Kidney (tissue), 14 donors: ENCODE data around the gene ZDHHC12. TPM values are rescaled to one million over a fixed set of nuclear protein-coding genes. Genes with fewer than 3 reads are reported as not detected.
"Not testable (repeated sequence)": the region's sequence is repeated elsewhere in the genome, so short reads cannot be mapped to it uniquely, and the experiment has no call there.

Source experiments
- DNase-seq, 5 donors: peaks; one replicate each; pipeline ENCODE4 v3.0.0-alpha.2; 2013 to 2020
- FAIRE-seq: peaks from 2 replicates; lab custom pipeline; 2012; peaks lifted over from hg19 to GRCh38; lab: Jason Lieb, UNC
- H3K27ac ChIP-seq, 2 donors: one replicate each; pipeline ENCODE4 v1.7.0; 2013; ENCODE audit warnings: low read depth in 2 of 2, low read length in 2 of 2, inconsistent platforms in 1 of 2
- H3K27me3 ChIP-seq: one replicate; pipeline ENCODE4 v1.7.1; 2013; ENCODE audit warnings: low read length, inconsistent platforms; ENCODE audit not compliant: control insufficient read depth, insufficient read depth
- H3K36me3 ChIP-seq, 3 donors: one replicate each; pipeline versions ENCODE4 v1.7.0 to v1.7.1; 2013; ENCODE audit warnings: low read length in 3 of 3, control low read depth in 1 of 3, inconsistent platforms in 1 of 3; ENCODE audit not compliant: insufficient read depth in 3 of 3, control insufficient read depth in 2 of 3
- H3K4me1 ChIP-seq, 3 donors: one replicate each; pipeline versions ENCODE4 v1.7.0 to v1.7.1; 2013; ENCODE audit warnings: low read length in 3 of 3, inconsistent platforms in 1 of 3, low read depth in 1 of 3; ENCODE audit not compliant: control insufficient read depth in 2 of 3, insufficient read depth in 2 of 3
- H3K4me3 ChIP-seq, 3 donors: one replicate each; pipeline versions ENCODE4 v1.7.0 to v1.8.1; 2013; ENCODE audit warnings: low read length in 3 of 3, control low read depth in 1 of 3, inconsistent platforms in 1 of 3
- H3K9ac ChIP-seq, 3 donors: one replicate each; pipeline versions ENCODE4 v1.7.0 to v1.7.1; 2013; ENCODE audit warnings: low read length in 3 of 3, control low read depth in 1 of 3, inconsistent platforms in 1 of 3
- H3K9me3 ChIP-seq, 3 donors: one replicate each; pipeline versions ENCODE4 v1.7.0 to v1.7.1; 2013; ENCODE audit warnings: low read length in 3 of 3, control low read depth in 1 of 3, inconsistent platforms in 1 of 3; ENCODE audit not compliant: control insufficient read depth in 2 of 3, insufficient read depth in 1 of 3
- intact Hi-C: fragments of 100-400 bp; cut with DNase I; formaldehyde crosslinking; loops from one replicate; pipeline ENCODE4 v1.11.1; 2022
- polyA plus RNA-seq: library from polyadenylated mRNA; stranded (reverse); fragments of 350-450 nt; fragmentation: Illumina TruSeq; extraction: RNeasy Lipid Tissue Mini Kit (QIAGEN cat#74804); gene quantifications from one replicate; pipeline ENCODE4 v1.2.3, GENCODE V29; 2014; ENCODE audit warnings: low read depth, low replicate concordance; ENCODE audit not compliant: insufficient read depth
- total RNA-seq: library from RNA; stranded (reverse); fragmentation: NEBNext Ultra II Directional; extraction: Animal tissue kit (Norgen Biotek cat#: 25700); gene quantifications from one replicate; pipeline ENCODE4 v1.2.1, GENCODE V29; 2021
- TF ChIP-seq, protein P1 (sequence below): IDR thresholded peaks from 3 replicates; pipeline ENCODE4 v1.5.1; 2012; ENCODE audit warnings: mild to moderate bottlenecking, moderate library complexity, borderline replicate concordance; ENCODE audit not compliant: insufficient read depth; ENCODE audit errors: extremely low read depth
- donor health status: control.
- donor health status: control.
- donor health status: control.
- donor health status: control.
- donor health status: control.
- donor health status: DM: yes; HTN: yes; CAD: no.
- donor health status: Normal renal cell carcinoma (clear cell type).

The ZDHHC12 gene
- total and polyA plus RNA-seq, 2 donors from 2014 or later = 39.9 to 54.7 TPM

DNA sequence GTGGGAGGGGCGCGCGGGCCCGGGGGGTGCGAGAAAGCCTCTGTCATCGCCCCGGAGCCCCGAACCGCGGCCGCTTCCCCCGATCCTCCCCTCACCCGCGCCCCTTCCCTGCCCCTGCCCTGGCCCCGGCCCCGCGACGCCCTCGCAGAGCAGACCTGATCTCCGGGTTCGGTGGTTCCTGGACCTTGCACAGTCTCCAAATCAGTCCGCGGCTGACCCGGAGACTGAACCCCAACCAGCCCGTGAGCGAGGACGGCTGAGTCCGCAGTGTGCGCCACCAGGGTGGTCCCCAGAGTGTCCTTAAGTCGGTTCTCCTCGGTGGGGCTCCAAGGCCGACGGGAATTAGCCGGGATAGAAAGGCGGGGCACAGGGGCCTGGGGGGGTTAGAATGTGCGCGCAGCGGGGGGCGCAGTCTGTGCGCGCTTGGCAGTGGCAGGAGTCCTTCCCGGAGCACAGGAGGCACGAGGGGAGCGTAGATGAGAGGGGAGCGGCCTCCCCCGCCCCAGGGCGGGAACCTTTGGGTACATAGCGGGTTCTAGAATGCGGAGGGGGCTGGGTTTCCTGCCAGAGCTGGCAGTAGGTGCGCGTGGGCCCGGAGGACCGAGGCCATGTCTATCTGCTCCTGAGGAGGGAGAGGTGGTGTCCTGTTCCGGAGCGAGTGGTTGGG, 20.8 kb downstream of the ZDHHC12 start:
- intact Hi-C loops = no loop called here
- peaks cover 0 to 3% (median 0%) of the 10 kb centered on the region in 3 donors for H3K4me1 ChIP-seq
- DNase-seq (peak in 4 of 5 donors; percentile 46 to 84 (median 67)), FAIRE-seq (no peak)
- TF ChIP-seq, protein P1, sequence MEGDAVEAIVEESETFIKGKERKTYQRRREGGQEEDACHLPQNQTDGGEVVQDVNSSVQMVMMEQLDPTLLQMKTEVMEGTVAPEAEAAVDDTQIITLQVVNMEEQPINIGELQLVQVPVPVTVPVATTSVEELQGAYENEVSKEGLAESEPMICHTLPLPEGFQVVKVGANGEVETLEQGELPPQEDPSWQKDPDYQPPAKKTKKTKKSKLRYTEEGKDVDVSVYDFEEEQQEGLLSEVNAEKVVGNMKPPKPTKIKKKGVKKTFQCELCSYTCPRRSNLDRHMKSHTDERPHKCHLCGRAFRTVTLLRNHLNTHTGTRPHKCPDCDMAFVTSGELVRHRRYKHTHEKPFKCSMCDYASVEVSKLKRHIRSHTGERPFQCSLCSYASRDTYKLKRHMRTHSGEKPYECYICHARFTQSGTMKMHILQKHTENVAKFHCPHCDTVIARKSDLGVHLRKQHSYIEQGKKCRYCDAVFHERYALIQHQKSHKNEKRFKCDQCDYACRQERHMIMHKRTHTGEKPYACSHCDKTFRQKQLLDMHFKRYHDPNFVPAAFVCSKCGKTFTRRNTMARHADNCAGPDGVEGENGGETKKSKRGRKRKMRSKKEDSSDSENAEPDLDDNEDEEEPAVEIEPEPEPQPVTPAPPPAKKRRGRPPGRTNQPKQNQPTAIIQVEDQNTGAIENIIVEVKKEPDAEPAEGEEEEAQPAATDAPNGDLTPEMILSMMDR = no peak
- peak overlapping the region in 1 of 3 donors; percentile 51 for H3K9ac ChIP-seq
- H3K9me3 ChIP-seq = no peaks in the 10 kb centered on the region
- H3K36me3 ChIP-seq = no peaks in the 10 kb centered on the region
- H3K27me3 ChIP-seq = no peaks in the 10 kb centered on the region
- peak overlapping the region in 2 of 3 donors; percentile 48 to 59 for H3K4me3 ChIP-seq
- peak overlapping the region; percentile 30 to 74 for H3K27ac ChIP-seq

DNA sequence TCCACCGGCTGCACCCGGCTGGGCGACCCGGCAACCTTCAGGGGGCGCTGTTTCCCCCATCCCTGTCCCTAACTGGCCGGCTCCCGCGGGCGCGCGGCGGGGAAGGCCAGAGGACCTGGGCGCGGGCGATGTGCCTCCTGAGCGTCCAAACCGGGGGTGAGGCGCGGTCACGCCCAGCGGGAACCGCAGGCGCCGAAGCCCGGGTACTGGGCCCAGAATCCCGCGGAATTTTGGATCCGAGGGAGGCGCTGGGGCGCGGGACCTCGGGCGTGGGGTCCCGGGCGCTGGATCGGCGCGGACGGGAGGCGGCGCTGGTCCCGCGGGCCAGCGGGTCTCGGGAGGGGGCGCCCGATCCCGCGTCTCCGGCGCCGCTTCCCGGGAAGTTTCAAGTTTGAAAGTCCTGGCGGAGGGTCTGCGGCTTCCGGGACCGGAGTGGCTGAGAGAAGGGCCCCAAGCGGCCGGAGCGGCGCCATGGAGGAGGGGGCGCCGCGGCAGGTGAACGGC, 21.4 kb downstream of the ZDHHC12 start, which contains the start of gene PKN3:
Gene PKN3, plus strand, starts transcription at position 59 of the 504 bp plus-strand sequence. Its CDS starts 413 bp downstream, at position 472.
- Histone ChIP-seq H3K27me3 (no peaks in the 10 kb centered on the region), H3K4me3 (peak within 1 kb of the TSS in 2 of 3 donors; percentile 48 to 59), H3K36me3 (no peaks in the 10 kb centered on the region), H3K27ac (peak within 1 kb of the TSS; percentile 30 to 74), H3K9ac (peak within 1 kb of the TSS in 2 of 3 donors; percentile 48 to 51), H3K4me1 (peaks cover 0 to 3% (median 0%) of the 10 kb centered on the region in 3 donors), H3K9me3 (no peaks in the 10 kb centered on the region)
- intact Hi-C loops = no loop called here
- FAIRE-seq (no peak), DNase-seq (peak; percentile 92 to 95 (median 93))
- TF ChIP-seq, protein P1 = peak; percentile 75

DNA sequence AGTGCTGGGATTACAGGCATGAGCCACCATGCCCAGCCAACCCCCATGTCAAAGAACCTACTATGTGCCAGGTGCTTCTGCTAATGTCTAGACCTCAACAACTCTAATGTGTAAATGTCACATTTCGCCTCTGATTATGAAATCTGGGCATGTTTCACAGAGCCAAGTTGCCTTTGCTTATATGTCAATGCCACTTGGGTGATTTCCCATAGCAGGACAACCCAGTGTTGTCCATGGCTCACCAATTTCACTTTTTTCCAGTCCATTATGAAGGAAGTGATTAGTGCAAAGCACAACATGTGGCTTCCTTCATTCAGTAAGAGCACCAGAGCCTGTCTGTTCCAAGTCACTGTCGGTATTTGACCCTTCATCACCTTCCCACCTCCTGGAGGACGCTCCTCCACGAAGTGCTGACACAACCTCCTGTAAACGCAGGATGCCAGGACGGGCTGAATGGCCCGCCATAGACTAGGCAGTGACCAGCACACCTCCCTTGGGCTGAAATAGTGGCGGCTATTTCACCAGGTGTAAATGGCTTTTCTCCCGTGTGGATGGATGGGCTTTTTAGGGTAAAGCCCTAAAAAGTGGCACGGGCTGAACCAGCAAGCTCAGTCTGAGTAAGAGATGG, 22.6 kb downstream of the ZDHHC12 start:
- FAIRE-seq (no peak), DNase-seq (peak in 3 of 5 donors; percentile 25 to 50 (median 39))
- TF ChIP-seq, protein P1 = no peak
- H3K4me1 ChIP-seq = peaks cover 0 to 3% (median 0%) of the 10 kb centered on the region in 3 donors
- H3K9me3 ChIP-seq = no peaks in the 10 kb centered on the region
- intact Hi-C loops = no loop called here
- H3K36me3 ChIP-seq = no peaks in the 10 kb centered on the region
- H3K4me3 ChIP-seq = no peak overlapping the region
- no peak overlapping the region for H3K27ac ChIP-seq
- H3K9ac ChIP-seq = no peak overlapping the region
- H3K27me3 ChIP-seq = no peaks in the 10 kb centered on the region

DNA sequence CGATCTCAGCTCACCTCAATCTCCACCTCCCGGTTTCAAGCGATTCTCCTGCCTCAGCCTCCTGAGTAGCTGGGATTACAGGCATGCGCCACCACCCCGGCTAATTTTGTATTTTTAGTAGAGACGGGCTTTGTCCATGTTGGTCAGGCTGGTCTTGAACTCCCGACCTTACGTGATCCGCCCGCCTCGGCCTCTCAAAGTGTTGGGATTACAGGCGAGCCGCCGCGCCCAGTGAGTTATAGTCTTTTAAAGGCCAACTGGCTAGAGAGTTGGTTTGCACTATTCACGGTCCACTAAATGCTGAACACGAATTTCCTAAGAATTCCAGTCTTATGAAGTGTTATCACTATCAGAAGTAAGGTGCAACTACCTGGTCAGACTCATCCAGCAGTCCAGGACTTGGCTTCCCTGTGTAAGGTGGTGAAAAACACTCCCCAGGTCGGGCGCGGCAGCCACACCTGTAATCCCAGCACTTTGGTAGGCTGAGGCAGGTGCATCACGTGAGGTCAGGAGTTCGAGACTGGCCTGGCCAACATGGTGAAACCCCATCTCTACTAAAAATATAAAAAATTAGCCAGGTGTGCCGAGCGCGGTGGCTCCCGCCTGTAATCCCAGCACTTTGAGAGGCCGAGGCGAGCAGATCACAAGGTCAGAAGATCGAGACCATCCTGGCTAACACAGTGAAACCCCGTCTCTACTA, 24.7 kb downstream of the ZDHHC12 start:
- intact Hi-C loops, H3K9me3 ChIP-seq, H3K9ac ChIP-seq, H3K27ac ChIP-seq, H3K36me3 ChIP-seq, H3K4me3 ChIP-seq, H3K4me1 ChIP-seq, FAIRE-seq, H3K27me3 ChIP-seq: not testable (repeated sequence)
- peak in 1 of 5 donors; percentile 51 for DNase-seq
